ENCODE measurements around the gene CARD14.

The CARD14 gene

GRCh38 chr17:80169784-80170500, at the start of gene CARD14:
CARD14 (plus strand) TSS chr17:80170030; CDS start chr17:80181439, 11,409 bp downstream.
- no peak for DNase-seq

- no peak for DNase-seq
Measured at GRCh38 chr17:80122026-80122575, 47.7 kb upstream of the CARD14 start.

GRCh38 chr17:80122926-80123505, 46.8 kb upstream of the CARD14 start:
- no peak for DNase-seq

- DNase-seq: no peak
Measured at GRCh38 chr17:80123791-80124190, 46.0 kb upstream of the CARD14 start.

GRCh38 chr17:80124351-80124981, 45.4 kb upstream of the CARD14 start:
- DNase-seq: no peak

- no peak for DNase-seq
Measured at GRCh38 chr17:80125656-80126448, 44.0 kb upstream of the CARD14 start.

- DNase-seq: no peak
Measured at GRCh38 chr17:80126449-80126715, 43.4 kb upstream of the CARD14 start.

GRCh38 chr17:80129006-80129565, 40.7 kb upstream of the CARD14 start:
- DNase-seq: no peak

- no peak for DNase-seq
Measured at GRCh38 chr17:80130992-80131391, 38.8 kb upstream of the CARD14 start.

- no peak for DNase-seq
Measured at GRCh38 chr17:80132906-80133625, 36.8 kb upstream of the CARD14 start.

GRCh38 chr17:80133626-80133970, 36.2 kb upstream of the CARD14 start:
- DNase-seq: no peak

GRCh38 chr17:80137131-80137530, 32.7 kb upstream of the CARD14 start:
- DNase-seq: no peak

- DNase-seq: no peak
Measured at GRCh38 chr17:80138856-80139426, 30.9 kb upstream of the CARD14 start.

GRCh38 chr17:80141463-80142165, 28.2 kb upstream of the CARD14 start:
- no peak for DNase-seq

GRCh38 chr17:80142929-80143328, 26.9 kb upstream of the CARD14 start:
- no peak for DNase-seq

- no peak for DNase-seq
Measured at GRCh38 chr17:80145076-80146075, 24.5 kb upstream of the CARD14 start.

GRCh38 chr17:80146121-80147034, 23.5 kb upstream of the CARD14 start:
- no peak for DNase-seq

GRCh38 chr17:80147035-80147822, 22.6 kb upstream of the CARD14 start, which contains the start of gene EIF4A3:
EIF4A3 (minus strand) TSS chr17:80147128; CDS start chr17:80146961, 167 bp downstream.
- DNase-seq: peak; percentile 96
